Mesendoderm (in vitro differentiated cells): Measurements from ENCODE around the gene BANK1.
A peak's percentile ranks its signal among the peaks of the same experiment; 100 is the strongest.

Experiments used
- DNase-seq: peaks from one replicate; pipeline ENCODE4 v3.0.0; 2013
- H2AK5ac ChIP-seq: 2 replicates; pipeline ENCODE4 v1.6.1; 2013; ENCODE audit warnings: low read length, inconsistent platforms
- H2BK120ac ChIP-seq: 2 replicates; pipeline ENCODE4 v1.6.1; 2013; ENCODE audit warnings: low read depth, mild to moderate bottlenecking, low read length, moderate library complexity, mixed read lengths
- H2BK15ac ChIP-seq: replicated peaks from 2 replicates; pipeline ENCODE4 v1.6.1; 2013; ENCODE audit warnings: low read depth, mild to moderate bottlenecking, moderate library complexity
- H2BK5ac ChIP-seq: 2 replicates; pipeline ENCODE4 v1.6.1; 2013; ENCODE audit warnings: low read length, inconsistent platforms
- H3K18ac ChIP-seq: 2 replicates; pipeline ENCODE4 v1.6.1; 2013; ENCODE audit warnings: mild to moderate bottlenecking, low read length, mixed read lengths
- H3K23ac ChIP-seq: one replicate; pipeline ENCODE4 v1.6.1; 2013; ENCODE audit warnings: low read length
- H3K27ac ChIP-seq: 2 replicates; pipeline ENCODE4 v1.5.1; 2013; ENCODE audit warnings: low read depth, mild to moderate bottlenecking, inconsistent platforms, low read length, moderate library complexity
- H3K27me3 ChIP-seq: 2 replicates; pipeline ENCODE4 v1.6.1; 2013; ENCODE audit warnings: low read length, control low read depth, mild to moderate bottlenecking, inconsistent platforms; ENCODE audit not compliant: insufficient read depth, poor library complexity
- H3K36me3 ChIP-seq: 2 replicates; pipeline ENCODE4 v1.6.1; 2013; ENCODE audit warnings: low read length, inconsistent platforms; ENCODE audit not compliant: control insufficient read depth, insufficient read depth
- H3K4ac ChIP-seq: one replicate; pipeline ENCODE4 v1.6.1; 2013; ENCODE audit warnings: low read depth, mild to moderate bottlenecking, low read length, moderate library complexity
- H3K4me1 ChIP-seq: 2 replicates; pipeline ENCODE4 v1.6.1; 2013; ENCODE audit warnings: low read depth, low read length, inconsistent platforms; ENCODE audit not compliant: control insufficient read depth
- H3K4me2 ChIP-seq: 2 replicates; pipeline ENCODE4 v1.6.1; 2013; ENCODE audit warnings: low read length
- H3K4me3 ChIP-seq: 2 replicates; pipeline ENCODE4 v1.5.1; 2013; ENCODE audit warnings: mild to moderate bottlenecking, low read length
- H3K56ac ChIP-seq: one replicate; pipeline ENCODE4 v1.6.1; 2013; ENCODE audit warnings: low read length
- H3K79me1 ChIP-seq: 2 replicates; pipeline ENCODE4 v1.6.1; 2013; ENCODE audit warnings: low read length, inconsistent platforms
- H3K79me2 ChIP-seq: 2 replicates; pipeline ENCODE4 v1.6.1; 2013; ENCODE audit warnings: mild to moderate bottlenecking, low read length; ENCODE audit not compliant: control insufficient read depth, insufficient read depth
- H3K9ac ChIP-seq: 2 replicates; pipeline ENCODE4 v1.6.1; 2013; ENCODE audit warnings: low read length, inconsistent platforms
- H4K5ac ChIP-seq: one replicate; pipeline ENCODE4 v1.6.1; 2013; ENCODE audit warnings: low read length
- H4K8ac ChIP-seq: one replicate; pipeline ENCODE4 v1.6.1; 2013; ENCODE audit warnings: low read depth, mild to moderate bottlenecking, control low read depth, low read length, moderate library complexity
- WGBS: extraction: QIAGEN DNeasy Blood & Tissue Kit; methylation state at CpG from one replicate; pipeline ENCODE4 v1.1.7; 2013; ENCODE audit warnings: low lambda C conversion rate, missing lambda C conversion rate; ENCODE audit not compliant: insufficient coverage; ENCODE audit errors: extremely low coverage; 5-methylcytosine and 5-hydroxymethylcytosine counted together

BANK1 gene

DNA sequence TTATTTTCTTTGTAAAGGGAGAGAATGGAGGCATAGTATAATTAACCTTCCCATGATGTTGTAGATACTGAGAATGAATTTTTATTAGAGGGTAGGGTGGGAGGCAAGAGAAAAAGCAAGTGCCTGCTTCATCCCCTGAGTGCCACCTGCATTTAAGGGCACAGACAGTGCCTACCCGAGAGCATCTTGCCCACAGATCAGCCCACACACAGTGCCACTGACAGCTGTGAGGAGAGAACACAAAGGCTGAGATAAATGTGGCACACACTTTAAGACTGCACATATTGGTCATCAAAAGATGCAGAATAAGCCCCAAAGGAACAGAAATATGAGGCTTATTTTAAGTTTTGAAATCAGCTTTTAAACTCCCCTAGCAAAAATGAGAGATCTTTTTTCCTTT is 304.0 kb downstream of the BANK1 start:
- Histone ChIP-seq H4K8ac (no peak overlapping the region), H3K36me3 (no peaks in the 10 kb centered on the region), H3K4ac (no peak overlapping the region), H3K79me1 (no peaks in the 10 kb centered on the region), H3K18ac (no peak overlapping the region), H3K56ac (no peak overlapping the region), H3K9ac (no peak overlapping the region), H2BK120ac (no peak overlapping the region), H2AK5ac (no peak overlapping the region), H3K4me2 (no peak overlapping the region), H3K23ac (no peak overlapping the region), H2BK15ac (no peak overlapping the region), H3K27ac (no peak overlapping the region), H3K79me2 (no peaks in the 10 kb centered on the region), H3K4me1 (no peaks in the 10 kb centered on the region), H3K27me3 (no peaks in the 10 kb centered on the region), H2BK5ac (no peak overlapping the region), H3K4me3 (no peak overlapping the region), H4K5ac (no peak overlapping the region)
- WGBS = no CpG with 5 or more reads among the region's 1 CpG
- no peak for DNase-seq

DNA sequence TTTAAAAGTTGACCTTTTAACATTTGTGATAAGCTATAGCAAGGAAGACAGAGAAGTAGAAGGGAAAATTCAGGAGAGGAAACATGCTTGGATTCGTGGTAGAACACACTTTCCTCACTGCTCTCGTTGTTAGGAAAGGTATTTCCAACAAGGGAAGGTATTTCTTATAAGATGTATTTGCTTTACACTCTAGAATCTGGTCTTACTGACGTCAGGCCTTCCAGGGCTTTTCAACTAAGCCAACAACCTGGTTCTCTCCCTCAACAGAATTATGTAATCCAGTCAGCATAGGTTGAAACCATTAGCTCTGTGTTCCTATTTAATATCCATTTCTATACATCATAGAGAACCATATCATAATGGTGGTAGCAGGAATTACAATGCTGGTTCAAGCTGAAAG is 312.8 kb downstream of the BANK1 start:
- Histone ChIP-seq H3K36me3 (no peaks in the 10 kb centered on the region), H3K79me1 (no peaks in the 10 kb centered on the region), H3K18ac (no peak overlapping the region), H3K4me2 (no peak overlapping the region), H2BK5ac (no peak overlapping the region), H3K79me2 (no peaks in the 10 kb centered on the region), H3K27ac (no peak overlapping the region), H3K27me3 (no peaks in the 10 kb centered on the region), H3K56ac (no peak overlapping the region), H2BK120ac (no peak overlapping the region), H3K4me3 (no peak overlapping the region), H3K9ac (no peak overlapping the region), H4K8ac (no peak overlapping the region), H2AK5ac (no peak overlapping the region), H3K4ac (no peak overlapping the region), H2BK15ac (no peak overlapping the region), H3K23ac (no peak overlapping the region), H3K4me1 (no peaks in the 10 kb centered on the region), H4K5ac (no peak overlapping the region)
- DNase-seq = no peak
- WGBS = no CpG with 5 or more reads among the region's 3 CpGs

DNA sequence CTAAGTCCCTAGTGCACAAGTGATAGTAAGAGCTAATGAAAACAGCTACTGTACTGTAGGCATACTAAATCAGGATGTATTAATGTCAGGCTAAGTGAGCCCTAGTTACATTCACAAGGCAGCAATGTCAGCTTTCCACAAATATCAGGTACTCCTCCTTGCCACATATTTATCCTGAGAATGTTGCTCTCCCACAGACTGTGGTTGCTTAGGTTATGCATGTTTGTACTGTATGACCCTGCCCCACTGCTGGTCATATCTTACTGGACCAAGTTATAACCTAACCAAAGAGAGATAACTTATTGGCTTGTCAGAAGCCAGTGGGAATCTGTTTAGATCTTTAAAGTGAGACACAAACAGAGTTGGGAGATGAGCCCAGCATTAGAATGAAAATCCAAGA is 313.7 kb downstream of the BANK1 start:
- no peak overlapping the region for H3K56ac ChIP-seq
- no peak overlapping the region for H3K18ac ChIP-seq
- no peaks in the 10 kb centered on the region for H3K79me2 ChIP-seq
- H3K79me1 ChIP-seq = no peaks in the 10 kb centered on the region
- no peaks in the 10 kb centered on the region for H3K4me1 ChIP-seq
- no peak overlapping the region for H4K5ac ChIP-seq
- H2BK5ac ChIP-seq = no peak overlapping the region
- H3K4me3 ChIP-seq = no peak overlapping the region
- no peak overlapping the region for H2AK5ac ChIP-seq
- no peak overlapping the region for H3K4me2 ChIP-seq
- no peaks in the 10 kb centered on the region for H3K36me3 ChIP-seq
- H3K27ac ChIP-seq = no peak overlapping the region
- no peak overlapping the region for H3K9ac ChIP-seq
- H3K27me3 ChIP-seq = no peaks in the 10 kb centered on the region
- no peak overlapping the region for H2BK120ac ChIP-seq
- H3K4ac ChIP-seq = no peak overlapping the region
- no peak overlapping the region for H4K8ac ChIP-seq
- no peak overlapping the region for H3K23ac ChIP-seq
- no peak overlapping the region for H2BK15ac ChIP-seq
- no peak for DNase-seq

DNA sequence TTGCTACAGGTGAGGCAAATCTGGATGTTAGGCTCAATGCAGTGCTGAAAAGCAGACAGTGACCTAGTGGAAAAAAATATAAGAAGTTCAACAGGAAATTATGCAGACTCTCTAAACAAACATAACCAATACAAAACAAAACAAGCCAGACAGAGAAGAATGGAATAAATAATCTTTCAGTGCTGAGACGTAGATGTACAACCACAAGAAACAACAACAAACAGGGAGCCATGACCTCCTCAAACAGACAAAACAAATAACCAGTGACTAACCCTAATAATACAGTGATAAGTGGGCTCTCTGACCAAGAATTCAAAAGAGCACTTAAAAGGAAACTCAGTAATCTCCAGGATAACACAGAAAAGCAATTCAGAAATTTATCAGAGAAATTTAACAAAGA is 315.5 kb downstream of the BANK1 start:
- no CpG with 5 or more reads among the region's 1 CpG for WGBS

DNA sequence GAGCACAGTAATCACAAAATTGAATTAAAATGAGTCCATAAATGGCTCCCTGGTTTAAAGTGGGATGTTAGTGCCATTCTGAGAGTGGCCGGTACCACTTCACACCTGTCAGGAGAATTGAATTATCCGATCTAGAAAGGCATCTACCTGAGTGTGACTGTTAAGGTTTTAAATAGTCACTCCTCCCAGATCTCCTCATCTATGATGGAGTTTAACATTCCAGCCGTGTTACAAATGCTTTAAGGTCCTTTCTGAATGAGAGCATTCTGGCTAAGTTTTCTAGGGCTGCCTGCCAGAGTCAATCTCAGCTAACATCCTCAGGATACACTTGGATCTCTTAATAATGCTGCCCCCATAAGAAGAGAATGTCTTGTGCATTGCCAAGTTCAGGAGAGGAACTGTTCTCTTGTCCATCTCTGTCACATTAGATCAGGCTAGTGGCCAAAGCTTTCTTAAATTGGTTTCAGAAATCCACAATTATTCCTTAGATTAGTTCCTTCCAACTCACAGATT is 323.6 kb downstream of the BANK1 start:
- peak; percentile 8 for DNase-seq
- H3K4me1 ChIP-seq = no peaks in the 10 kb centered on the region
- no peaks in the 10 kb centered on the region for H3K79me1 ChIP-seq
- H3K56ac ChIP-seq = no peak overlapping the region
- no CpG with 5 or more reads among the region's 3 CpGs for WGBS
- no peak overlapping the region for H2BK15ac ChIP-seq
- no peak overlapping the region for H3K27ac ChIP-seq
- no peak overlapping the region for H3K4ac ChIP-seq
- H3K79me2 ChIP-seq = no peaks in the 10 kb centered on the region
- no peak overlapping the region for H3K4me3 ChIP-seq
- H2BK120ac ChIP-seq = no peak overlapping the region
- H3K4me2 ChIP-seq = no peak overlapping the region
- no peak overlapping the region for H3K23ac ChIP-seq
- H2BK5ac ChIP-seq = no peak overlapping the region
- H3K27me3 ChIP-seq = no peaks in the 10 kb centered on the region
- H3K36me3 ChIP-seq = no peaks in the 10 kb centered on the region
- no peak overlapping the region for H3K9ac ChIP-seq
- H4K5ac ChIP-seq = no peak overlapping the region
- no peak overlapping the region for H4K8ac ChIP-seq
- no peak overlapping the region for H3K18ac ChIP-seq
- no peak overlapping the region for H2AK5ac ChIP-seq

More for the DNA sequence above, 315.5 kb downstream of the BANK1 start:
- no peak overlapping the region for H2BK15ac ChIP-seq
- H4K8ac ChIP-seq = no peak overlapping the region
- no peak overlapping the region for H3K4me2 ChIP-seq
- H3K18ac ChIP-seq = no peak overlapping the region
- H3K27ac ChIP-seq = no peak overlapping the region
- no peaks in the 10 kb centered on the region for H3K79me2 ChIP-seq
- no peaks in the 10 kb centered on the region for H3K79me1 ChIP-seq
- H2BK120ac ChIP-seq = no peak overlapping the region
- H3K4me3 ChIP-seq = no peak overlapping the region
- H3K4me1 ChIP-seq = no peaks in the 10 kb centered on the region
- no peak for DNase-seq
- H2BK5ac ChIP-seq = no peak overlapping the region
- H4K5ac ChIP-seq = no peak overlapping the region
- no peak overlapping the region for H3K23ac ChIP-seq
- H2AK5ac ChIP-seq = no peak overlapping the region
- no peak overlapping the region for H3K9ac ChIP-seq
- H3K27me3 ChIP-seq = no peaks in the 10 kb centered on the region
- no peaks in the 10 kb centered on the region for H3K36me3 ChIP-seq
- H3K56ac ChIP-seq = no peak overlapping the region
- no peak overlapping the region for H3K4ac ChIP-seq

DNA sequence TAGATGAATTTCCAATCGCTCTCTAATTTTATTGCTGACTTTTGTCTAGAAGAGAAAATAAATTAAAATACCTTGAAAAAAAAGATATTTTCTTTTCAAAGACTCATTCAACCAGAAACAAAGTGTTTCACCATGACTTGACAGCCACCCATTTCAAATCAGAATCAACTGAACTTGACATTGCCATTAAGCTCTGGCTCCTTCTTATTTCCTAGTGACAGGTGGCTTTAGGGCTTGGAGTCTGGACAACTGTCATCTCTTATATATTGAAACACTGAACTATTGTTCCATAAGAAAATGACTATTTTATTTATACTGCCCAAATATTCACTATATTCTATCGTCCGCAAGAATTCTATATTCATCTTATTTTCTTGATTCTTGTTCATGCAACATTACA is 325.6 kb downstream of the BANK1 start:
- Histone ChIP-seq H3K4me2 (no peak overlapping the region), H2BK120ac (no peak overlapping the region), H4K5ac (no peak overlapping the region), H3K4ac (no peak overlapping the region), H3K79me2 (no peaks in the 10 kb centered on the region), H3K56ac (no peak overlapping the region), H3K27me3 (no peaks in the 10 kb centered on the region), H2BK15ac (no peak overlapping the region), H2BK5ac (no peak overlapping the region), H3K4me1 (no peaks in the 10 kb centered on the region), H3K23ac (no peak overlapping the region), H3K27ac (no peak overlapping the region), H3K9ac (no peak overlapping the region), H3K18ac (no peak overlapping the region), H3K36me3 (no peaks in the 10 kb centered on the region), H4K8ac (no peak overlapping the region), H3K4me3 (no peak overlapping the region), H2AK5ac (no peak overlapping the region), H3K79me1 (no peaks in the 10 kb centered on the region)
- WGBS = 100% methylated on average over 2 of the region's 3 CpGs
- no peak for DNase-seq
